Measurements from ENCODE around the gene SEPSECS. TPM values are rescaled to one million over a fixed set of nuclear protein-coding genes. Genes with fewer than 3 reads are reported as not detected.
A peak's percentile ranks its signal among the peaks of the same experiment; 100 is the strongest.

SEPSECS gene
- total and polyA plus RNA-seq, 9 of the 15 experiments (the other 6 are each of a cell fraction or from before 2014, with no cell fraction given) = 3.9 to 17.2 (median 7.9) TPM

GRCh38 chr4:25092139-25092538, 68.1 kb downstream of the SEPSECS start:
- peaks cover 10% of the 10 kb centered on the region; the same call in 1 of the 2 replicates for H4K20me1 ChIP-seq (replicated peaks; ENCODE audit: control insufficient read depth, insufficient read depth, low read length)
- peaks cover 4% of the 10 kb centered on the region for H3K9me3 ChIP-seq (replicated peaks; ENCODE audit: control insufficient read depth, insufficient read depth, low read depth, low read length)
- H3K9ac ChIP-seq (ENCODE audit: insufficient read depth in 1 of 2, low read depth in 2 of 2, low read length in 2 of 2) = no peak overlapping the region
- H3K4me2 ChIP-seq (ENCODE audit: insufficient read depth, low read length) = no peak overlapping the region
- FAIRE-seq (no peak), DNase-seq (ENCODE audit: extremely low read depth in 1 of 4, low spot score in 3 of 4) (no peak), ATAC-seq (no peak)
- H2AFZ ChIP-seq (ENCODE audit: low read depth, low read length) = 0 out of 2 replicates have a peak overlapping the region, but pooled peaks have one; percentile 48
- no peak overlapping the region for H3K27ac ChIP-seq (ENCODE audit: extremely low read depth, low read depth, low read length)
- WGBS (ENCODE audit: insufficient coverage, low coverage, missing lambda C conversion rate) = 4% methylated on average over 3 of the region's 3 CpGs
- H3K4me1 ChIP-seq (replicated peaks in 1 of 2; ENCODE audit: control insufficient read depth in 2 of 2, insufficient read depth in 2 of 2, low read length in 2 of 2) = peaks cover 14 to 26% of the 10 kb centered on the region in 2 experiments
- no peak overlapping the region for H3K4me3 ChIP-seq
- intact Hi-C loops (cut with micrococcal nuclease) (no loop called here), in situ Hi-C loops (cut with MboI) (no loop called here)
- H3K36me3 ChIP-seq (ENCODE audit: control insufficient read depth, insufficient read depth, low read length) = no peaks in the 10 kb centered on the region
- ChIA-PET POLR2A (interaction anchor here (0.7 to 1.0 kb wide), 5 partner anchors 10 to 508 kb away, joined by 3 to 4 read pairs (median 3); no protein-coding TSS in a partner anchor), CTCF (ENCODE audit: low intra/inter-chr PET ratio) (no interaction called here)
- H3K79me2 ChIP-seq (ENCODE audit: control insufficient read depth, insufficient read depth, low read length) = no peaks in the 10 kb centered on the region
- peaks cover 23 to 57% of the 10 kb centered on the region in 2 experiments for H3K27me3 ChIP-seq (ENCODE audit: control insufficient read depth in 2 of 2, insufficient read depth in 2 of 2, low read length in 2 of 2)
- H3K9me1 ChIP-seq (ENCODE audit: control insufficient read depth, insufficient read depth, low read length) = no peaks in the 10 kb centered on the region
- BruUV-seq (replicated peaks) = no TSS peak
- TF ChIP-seq CXXC5 (CRISPR knock-in tag; IDR thresholded peaks at IDR 0.05) = no peak
- TF ChIP-seq MGA (IDR thresholded peaks at IDR 0.05) = no peak
- no peak for TF ChIP-seq TSC22D4 (tag; IDR thresholded peaks at IDR 0.05)
- TF ChIP-seq ZMIZ1 (IDR thresholded peaks at IDR 0.05; ENCODE audit: low read depth in 2 of 2, low read length in 2 of 2) = no peak
- TF ChIP-seq KLF6 (CRISPR knock-in tag; IDR thresholded peaks at IDR 0.05; ENCODE audit: borderline replicate concordance) = no peak
- no peak for TF ChIP-seq DDX20 (tag; IDR thresholded peaks at IDR 0.05; ENCODE audit: low read depth)
- no peak for TF ChIP-seq RBM17 (IDR thresholded peaks at IDR 0.05; ENCODE audit: borderline replicate concordance, low read depth, low read length)
